DMS114 treated with DMSO at 0.1 percent for 48 hours (cell line): ENCODE results near the gene IFI6.
"Not testable (repeated sequence)": the region's sequence is repeated elsewhere in the genome, so short reads cannot be mapped to it uniquely, and the experiment has no call there.

Experiments
- DNase-seq: peaks from one replicate; lab custom pipeline; 2025; ENCODE audit not compliant: unreplicated experiment; lab: John Stamatoyannopoulos, UW

IFI6 gene

DNA sequence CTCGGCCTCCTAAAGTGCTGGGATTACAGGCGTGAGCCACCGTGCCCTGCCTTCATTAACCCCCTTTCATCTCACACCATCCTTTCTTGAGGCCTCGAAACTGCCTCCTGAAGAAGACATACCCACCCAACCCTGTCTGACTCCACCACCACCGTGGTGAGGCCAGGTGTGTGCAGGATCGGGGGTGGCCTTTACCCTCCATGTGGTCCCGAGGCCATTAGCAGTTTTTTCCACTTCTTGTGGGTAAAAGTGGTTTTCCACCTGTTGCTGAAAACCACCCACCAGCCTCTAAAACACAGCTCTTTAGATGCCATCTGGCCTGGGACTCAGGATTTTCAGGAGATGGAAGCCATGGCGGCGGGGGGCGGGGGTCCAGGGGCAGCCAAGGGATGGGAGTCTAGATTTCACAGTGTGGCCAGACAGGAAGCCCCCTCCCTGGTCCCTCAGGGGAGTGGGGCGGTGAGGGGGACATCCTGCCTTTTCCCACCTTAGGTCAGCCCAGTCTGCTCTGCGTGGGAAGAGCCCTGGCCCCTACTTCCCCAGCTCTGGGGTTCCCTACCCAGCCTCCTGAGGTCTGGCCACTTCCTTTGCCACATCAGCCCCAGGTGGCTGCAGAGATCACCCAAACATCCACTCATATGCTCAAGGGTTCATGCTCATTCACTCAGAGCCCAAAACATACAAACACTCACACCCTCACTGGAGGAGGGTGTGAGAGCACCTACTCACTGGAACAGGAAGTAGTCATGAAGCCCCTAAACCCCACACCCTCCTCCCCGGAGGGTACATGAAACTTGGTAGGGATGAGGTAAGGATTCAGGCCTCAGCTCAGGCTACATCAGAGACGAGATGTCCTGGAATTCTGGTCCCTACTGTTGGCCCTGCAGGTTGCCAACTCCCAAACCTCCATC lies 39.4 kb downstream of the IFI6 start:
- no peak for DNase-seq

DNA sequence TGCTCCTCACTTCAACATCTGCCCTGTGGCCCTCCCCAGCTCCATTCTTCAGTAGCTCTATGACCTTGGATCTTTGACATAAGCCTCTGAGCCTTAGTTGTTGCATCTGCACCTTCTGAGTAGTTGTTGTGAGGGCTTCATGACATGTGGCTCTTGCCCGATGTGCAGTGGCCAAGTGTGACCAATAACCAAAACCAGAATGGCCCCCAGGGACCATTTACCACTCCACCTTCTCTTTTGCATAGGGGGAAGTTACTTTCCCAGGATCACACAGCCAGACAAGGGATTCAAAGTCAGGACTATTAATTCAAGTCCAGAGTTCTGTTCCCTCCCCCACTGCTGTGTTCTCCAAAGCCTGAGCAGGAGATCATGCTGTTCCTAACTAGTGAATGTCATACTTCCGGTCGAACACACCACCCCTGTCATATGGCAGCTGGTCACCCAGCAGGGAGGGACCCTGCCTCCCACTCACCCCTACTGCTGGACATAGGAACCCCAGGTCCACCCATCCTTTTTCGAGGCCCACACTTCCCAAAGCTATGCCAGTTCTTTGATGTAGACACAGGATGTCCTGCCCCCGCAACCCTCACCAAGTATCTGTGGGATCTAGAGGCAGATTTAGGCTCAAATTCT lies 41.0 kb downstream of the IFI6 start:
- no peak for DNase-seq

DNA sequence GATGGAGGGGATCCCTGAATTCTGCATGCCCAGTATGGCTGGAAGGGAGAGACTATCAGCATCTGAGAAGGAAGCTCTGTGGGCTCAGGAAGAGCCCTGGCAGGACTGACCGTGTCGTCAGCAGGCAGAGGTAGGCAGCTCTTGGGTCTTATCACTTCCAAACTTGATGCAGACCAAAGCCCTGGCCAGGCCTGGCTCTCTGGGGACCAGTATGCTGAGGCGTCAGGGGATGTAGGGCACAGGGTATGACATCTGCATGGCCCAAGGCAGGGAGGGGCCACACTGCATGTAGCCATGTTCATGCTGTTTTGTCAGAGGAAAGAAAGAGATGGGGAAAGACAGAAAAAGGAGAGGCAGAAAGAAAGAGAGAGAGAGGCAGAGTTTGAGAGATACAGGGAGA lies 43.3 kb downstream of the IFI6 start:
- no peak for DNase-seq

DNA sequence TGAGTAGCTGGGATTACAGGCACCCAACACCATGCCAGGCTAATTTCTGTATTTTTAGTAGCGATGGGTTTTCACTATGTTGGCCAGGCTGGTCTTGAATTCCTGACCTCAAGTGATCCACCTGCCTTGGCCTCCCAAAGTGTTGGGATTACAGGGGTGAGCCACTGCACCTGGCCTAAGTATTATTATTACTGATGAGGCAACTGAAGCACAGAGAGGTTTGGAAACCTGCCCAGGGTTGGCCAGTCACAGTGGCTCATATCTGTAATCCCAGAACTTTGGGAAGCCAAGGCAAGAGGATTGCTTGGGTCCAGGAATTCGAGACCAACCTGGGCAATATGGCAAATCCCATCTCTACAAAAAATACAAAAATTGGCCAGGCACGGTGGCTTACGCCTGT lies 44.3 kb downstream of the IFI6 start:
- DNase-seq = not testable (repeated sequence)

DNA sequence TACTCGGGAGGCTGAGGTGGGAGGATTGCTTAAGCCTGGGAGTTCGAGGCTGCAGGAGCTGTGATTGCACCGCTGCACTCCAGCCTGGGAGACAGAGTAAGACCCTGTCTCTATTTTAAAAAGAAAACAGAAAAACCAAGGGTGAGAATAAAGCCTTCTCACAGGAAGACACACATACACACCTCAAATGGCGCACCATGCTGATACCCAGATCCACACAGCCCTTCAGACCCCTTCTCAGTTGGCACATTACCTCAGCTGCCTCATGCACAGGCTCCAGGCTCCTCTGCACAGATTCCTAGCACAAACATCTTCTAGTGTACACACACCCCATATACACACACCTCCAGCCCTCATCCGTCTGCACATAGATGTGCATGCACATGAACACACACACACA lies 44.9 kb downstream of the IFI6 start:
- no peak for DNase-seq

DNA sequence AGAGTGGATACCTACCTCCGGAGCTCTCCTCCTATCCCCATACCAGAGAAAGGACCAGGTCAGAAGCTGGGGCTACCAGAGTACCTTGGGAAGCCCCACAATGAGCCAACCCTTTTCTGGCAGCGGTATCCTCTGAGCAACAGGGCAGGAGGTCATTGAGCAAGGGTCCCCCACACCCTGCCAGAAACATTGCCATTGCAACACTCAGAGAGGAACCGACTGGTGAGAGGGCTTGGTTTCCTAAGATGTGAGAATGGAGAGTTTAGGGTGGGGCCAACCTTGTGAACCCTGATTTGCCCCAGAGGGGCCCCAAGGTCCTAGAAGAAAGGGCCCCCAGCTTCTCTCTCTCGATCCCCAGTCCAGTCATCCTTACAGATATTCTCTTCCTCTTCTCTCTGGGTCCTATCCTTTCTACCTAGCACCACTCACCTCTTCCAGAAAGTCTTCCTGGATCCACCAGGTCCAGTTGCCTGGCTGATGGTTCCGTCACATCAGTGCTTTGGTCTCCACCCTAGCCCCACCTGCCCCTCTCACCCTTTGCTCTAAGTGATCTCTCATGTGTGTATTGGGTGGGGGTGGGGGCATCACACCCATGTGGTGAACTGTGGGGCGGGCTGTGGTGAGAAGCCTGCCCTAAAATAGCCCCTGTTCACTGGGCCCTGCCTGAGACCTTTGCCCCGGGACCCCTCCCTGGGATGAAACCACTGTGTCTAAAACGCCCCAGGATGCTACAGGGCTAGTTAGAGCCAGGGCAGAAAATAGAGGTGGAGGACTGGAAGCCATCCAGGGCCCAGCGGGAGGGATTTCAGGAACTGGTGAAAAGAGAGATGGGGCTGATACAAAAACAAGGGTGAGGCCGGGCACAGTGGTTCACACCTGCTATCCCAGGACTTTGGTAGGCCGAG lies 45.7 kb downstream of the IFI6 start:
- DNase-seq = no peak

DNA sequence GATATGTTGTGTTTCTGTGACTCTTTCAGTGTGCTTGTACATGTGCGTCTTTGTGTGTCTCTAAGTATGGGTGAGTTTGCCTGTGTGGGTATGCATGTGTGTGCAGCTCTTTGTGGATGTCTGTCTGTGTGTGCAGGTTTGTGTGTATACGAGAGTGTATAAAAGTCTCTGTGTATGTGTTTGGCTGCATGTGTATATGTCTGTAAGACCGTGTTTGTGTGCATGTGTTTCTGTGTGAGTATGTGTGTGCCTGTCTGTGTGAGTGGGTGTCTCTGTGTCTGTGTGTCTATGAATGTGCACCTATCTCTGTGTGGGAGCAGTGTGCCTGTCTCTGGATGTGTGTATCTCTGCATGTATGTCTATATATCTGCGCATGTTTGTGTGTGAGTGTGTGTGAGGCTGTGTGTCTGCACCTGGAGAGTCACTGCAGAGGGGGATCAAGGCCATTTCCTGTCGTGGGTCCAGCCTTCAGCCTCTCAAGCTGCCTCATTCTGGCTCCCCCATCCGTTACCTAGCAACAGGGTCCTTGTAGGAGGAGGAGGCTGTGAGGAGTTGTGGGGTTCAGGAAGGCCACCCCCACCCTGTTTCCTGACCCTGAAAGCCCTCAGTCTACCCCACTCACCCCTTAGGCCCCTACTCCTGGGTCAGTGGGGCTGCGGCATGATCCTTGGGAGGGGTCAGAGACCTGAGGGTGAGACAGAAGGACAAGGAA lies 47.4 kb downstream of the IFI6 start:
- no peak for DNase-seq

DNA sequence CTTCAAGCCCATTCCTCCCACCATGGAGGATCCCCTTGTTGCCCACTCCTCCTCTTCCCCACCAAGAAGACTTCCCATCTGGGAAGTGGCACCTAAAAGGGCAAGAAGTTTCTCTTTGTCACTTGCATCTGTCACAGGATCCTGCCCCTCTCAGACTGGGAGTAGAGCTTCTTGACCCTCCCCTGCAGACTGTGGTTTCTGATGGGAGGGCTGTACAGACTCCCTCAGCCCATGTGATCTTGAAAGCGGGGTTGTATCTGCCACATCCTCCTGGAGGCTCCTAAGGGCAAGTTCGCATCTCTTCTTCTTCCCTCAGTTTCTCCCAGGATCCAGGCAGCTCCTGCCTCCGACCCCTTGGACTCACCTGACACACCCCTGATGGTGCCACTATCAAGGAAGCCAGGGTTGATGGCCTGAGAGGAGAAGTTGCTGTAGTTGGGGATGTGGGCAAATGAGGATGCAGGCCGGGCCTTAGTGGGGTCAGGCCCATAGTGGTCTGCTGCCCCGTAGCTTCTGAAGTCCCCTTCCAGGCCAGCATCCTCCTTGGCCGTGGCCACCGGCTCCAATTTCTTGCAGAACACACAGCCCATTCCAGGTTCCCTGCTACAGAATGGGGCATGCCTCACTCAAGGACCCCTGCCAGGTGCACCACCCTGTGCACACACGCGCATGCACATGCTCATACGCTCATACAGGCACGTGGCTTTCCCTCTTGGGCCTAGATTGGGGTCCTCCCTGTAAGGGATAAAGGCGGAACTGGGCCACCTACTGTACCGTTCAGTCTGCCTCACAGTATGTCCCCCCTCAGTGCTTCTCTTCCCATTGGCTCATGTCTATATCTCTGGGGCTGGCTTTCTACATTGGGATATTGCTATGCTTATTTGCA lies 48.4 kb downstream of the IFI6 start:
- DNase-seq = no peak

DNA sequence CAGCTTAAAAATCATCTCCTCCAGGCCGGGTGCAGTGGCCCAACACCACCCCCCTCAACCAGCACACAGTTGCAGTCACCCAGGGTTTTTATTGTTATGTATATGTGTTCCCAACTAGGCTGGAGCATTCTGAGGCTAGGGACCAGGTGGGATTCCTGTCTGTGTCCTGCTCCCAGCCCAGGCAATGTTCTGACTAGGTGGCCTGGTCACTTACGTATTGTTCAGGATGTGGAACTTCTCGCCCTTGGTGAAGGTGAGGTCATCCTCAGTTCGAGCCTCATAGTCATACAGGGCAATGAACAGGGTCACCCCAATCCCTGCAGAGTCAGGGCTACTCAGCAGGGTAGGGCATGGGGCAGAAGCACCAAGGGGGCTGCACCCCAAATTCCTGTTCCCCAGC lies 49.2 kb downstream of the IFI6 start:
- DNase-seq = no peak

DNA sequence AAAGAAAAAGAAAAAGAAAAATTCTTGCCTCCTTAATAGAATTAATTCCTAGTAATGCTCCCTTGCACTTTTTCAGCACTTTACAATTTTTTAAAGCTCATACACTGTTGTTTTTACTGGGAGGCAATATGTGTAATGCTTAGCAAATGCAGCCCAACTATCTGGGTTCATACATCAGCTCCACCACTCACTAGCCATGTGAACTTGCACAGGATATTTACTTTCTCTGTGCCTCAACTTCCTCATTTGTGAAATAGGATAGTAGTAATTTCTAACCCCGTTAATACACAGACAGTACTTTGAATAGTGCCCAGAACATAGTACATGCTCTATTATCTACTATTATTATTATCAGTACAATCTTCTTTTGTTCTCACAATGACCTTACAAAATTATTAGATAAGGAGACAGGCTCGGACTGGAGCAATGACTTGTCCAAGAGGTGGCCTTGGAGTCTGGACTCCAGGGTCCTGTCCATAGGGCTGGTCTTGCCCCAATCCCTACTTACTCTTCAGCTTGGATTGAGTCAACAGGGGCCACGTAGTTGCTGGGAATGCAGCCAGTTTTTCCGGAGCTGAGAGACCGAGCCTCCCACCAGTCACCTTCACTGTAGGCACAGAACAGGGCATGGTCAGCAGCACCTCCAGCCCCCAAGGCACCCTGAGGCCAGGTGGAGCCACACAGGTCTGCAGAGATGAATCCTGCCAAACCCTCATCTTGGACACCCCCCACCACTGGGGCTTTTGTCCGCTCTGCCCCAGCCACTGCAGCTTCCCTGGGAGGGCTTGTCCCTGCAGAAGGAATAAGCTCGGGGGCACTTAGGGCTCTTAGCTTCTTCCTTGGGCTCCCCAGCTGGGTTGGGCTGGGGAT lies 50.7 kb downstream of the IFI6 start:
- DNase-seq = no peak

DNA sequence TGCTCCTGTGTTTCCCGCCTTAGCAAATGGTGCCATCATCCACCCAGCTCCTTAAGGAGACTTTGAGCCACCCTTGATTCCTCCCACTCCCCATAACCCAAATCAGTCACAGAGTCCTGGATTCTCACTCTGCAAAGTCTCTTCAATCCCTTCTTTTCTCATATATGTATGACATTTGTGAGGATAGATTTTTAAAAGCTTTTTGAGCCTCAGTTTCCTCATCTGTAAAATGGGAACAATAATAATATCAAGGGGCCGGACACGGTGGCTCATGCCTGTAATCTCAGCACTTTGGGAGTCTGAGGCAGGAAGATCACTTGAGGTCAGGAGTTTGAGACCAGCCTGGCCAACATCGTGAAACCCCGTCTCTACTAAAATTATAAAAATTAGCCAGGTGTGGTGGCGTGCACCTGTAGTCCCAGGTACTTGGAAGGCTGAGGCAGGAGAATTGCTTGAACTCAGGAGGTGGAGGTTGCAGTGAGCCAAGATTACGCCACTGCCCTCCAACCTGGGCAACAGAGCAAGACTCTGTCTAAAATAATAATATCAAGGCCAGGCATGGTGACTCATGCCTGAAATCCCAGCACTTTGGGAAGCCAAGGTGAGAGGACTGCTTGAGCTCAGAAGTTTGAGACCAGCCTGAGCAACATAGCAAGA lies 52.1 kb downstream of the IFI6 start:
- not testable (repeated sequence) for DNase-seq

DNA sequence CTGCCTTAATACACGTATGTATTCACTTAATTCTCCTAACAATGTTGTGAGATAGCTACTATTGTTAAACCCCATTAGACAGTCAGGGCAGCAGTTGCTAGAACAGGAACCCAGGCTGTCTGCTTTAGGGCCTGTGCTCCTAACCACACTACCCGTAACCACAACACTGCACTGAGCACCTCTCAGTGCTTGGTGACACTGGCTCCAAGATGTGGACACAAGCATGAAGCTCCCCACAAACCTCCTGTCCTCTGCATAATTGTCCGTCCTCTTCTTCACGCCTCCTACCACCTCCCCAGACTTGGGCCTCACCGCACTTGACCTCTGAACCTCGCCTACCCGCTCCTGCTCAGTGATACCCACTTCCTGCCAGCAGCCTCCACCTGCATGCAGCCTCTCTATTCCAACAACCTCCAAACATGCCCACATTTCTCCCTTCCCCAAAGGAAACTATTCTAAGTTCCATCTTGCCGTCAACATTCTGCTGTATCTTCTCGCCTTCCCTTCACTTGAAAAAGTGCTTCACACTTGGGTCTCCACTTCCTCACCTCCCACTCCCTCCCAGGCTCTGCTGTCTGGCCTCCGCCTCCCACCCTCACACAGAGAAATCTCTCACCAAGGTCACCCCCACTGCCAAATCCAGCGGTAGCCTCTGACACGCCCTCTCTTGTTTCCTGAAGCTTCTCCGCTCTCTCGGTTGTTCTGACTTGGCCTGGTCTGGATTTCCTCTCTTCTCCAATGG lies 53.5 kb downstream of the IFI6 start:
- no peak for DNase-seq

DNA sequence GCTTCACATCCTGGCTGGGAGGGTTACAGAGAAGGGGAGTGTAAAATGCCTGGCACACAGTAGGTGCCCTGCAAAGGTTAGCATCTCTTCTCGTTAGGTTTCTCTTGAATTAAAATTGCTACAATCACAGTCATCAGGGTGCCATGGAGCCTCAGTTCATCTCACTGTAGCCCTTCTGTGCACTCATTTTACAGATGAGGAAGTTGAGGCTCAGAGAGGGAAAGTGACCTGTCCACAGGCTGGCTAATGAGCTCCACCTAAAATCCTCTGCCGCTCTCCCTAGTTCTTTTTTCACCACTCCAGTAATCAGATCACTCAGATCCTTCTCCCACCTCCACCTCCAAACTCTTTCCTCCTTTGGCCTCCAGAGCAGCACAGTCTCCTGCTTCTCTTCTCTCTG lies 54.6 kb downstream of the IFI6 start:
- DNase-seq = no peak

DNA sequence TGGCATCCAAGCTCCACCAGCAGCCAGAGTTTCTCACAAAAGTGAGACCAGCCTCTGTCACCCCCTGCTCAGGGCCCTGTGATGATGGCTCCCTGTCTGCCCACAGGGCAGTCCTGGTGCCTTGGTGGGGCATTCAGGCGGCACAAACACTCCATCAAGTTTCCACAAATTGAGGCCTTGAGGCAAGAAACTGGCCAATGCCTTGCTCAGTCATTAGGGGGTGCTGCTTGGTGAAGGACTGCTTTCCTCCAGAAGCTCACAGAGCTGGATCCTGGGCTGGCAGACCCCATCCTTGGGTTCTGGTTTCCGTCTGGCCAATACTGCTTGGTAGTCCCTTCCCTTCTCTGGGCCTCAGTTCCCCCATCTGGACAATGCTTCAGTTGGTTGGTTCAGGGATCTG lies 55.6 kb downstream of the IFI6 start:
- DNase-seq = no peak
